HL-60 (cell line): ENCODE data around the gene TCHP.

ENCODE experiments used
- POLR2AphosphoS5 ChIP-seq: IDR thresholded peaks from 2 replicates; pipeline ENCODE4 v1.6.1; 2012; ENCODE audit warnings: low read depth
- TF ChIP-seq, protein P1 (sequence below): IDR thresholded peaks from one replicate; pipeline ENCODE4 v1.5.1; 2011; ENCODE audit warnings: low read length, control low read depth, inconsistent platforms; ENCODE audit not compliant: insufficient read depth

DNA sequence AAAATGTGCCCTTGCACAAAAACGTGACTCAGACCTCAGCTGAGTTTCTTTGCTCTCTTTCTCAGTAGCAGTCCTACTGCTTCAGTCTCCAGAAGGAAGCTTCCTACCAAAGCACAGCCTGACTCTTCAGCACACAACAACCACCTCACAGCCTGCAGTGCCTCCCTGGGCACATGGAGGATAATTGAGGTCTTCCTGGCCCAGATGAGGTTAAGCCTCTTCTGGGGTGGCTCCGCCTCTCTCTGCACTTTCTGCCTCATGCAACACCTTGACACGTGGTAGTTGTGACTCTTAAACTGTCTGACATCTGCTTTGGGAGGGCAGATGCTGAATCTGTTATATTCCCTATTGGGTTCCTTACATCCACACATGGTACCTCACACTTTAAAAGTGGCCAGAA is 62.3 kb downstream of the TCHP start:
- TF ChIP-seq POLR2AphosphoS5: no peak
- TF ChIP-seq, protein P1, sequence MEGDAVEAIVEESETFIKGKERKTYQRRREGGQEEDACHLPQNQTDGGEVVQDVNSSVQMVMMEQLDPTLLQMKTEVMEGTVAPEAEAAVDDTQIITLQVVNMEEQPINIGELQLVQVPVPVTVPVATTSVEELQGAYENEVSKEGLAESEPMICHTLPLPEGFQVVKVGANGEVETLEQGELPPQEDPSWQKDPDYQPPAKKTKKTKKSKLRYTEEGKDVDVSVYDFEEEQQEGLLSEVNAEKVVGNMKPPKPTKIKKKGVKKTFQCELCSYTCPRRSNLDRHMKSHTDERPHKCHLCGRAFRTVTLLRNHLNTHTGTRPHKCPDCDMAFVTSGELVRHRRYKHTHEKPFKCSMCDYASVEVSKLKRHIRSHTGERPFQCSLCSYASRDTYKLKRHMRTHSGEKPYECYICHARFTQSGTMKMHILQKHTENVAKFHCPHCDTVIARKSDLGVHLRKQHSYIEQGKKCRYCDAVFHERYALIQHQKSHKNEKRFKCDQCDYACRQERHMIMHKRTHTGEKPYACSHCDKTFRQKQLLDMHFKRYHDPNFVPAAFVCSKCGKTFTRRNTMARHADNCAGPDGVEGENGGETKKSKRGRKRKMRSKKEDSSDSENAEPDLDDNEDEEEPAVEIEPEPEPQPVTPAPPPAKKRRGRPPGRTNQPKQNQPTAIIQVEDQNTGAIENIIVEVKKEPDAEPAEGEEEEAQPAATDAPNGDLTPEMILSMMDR: no peak
